IPS DF 4.7 (cell line): Measurements from ENCODE around the gene GPD1.
"Not testable (repeated sequence)": the region's sequence is repeated elsewhere in the genome, so short reads cannot be mapped to it uniquely, and the experiment has no call there.

Experiments used
- DNase-seq: peaks from one replicate; pipeline ENCODE4 v3.0.0-alpha.2; 2013; ENCODE audit warnings: low spot score; ENCODE audit errors: extremely low read depth

Gene GPD1

DNA sequence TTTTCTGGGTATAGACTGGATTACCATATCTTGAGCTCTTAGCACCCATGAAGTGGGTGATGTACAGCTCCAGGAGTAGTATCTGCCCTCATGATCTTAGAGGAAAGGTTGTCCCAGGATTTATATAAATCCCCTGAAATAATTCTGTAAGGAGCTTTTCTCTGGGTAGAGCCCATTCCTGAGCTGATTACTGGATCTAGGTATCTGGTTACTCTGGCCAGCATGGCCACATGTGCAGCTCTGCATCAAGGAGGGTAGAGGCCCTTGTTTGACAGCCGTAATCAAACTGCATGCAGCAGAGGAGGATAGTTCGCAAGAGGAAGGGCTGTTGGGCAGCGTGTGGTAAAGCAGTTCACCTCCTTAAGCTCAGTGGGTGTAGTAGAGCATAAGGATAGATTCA, 16.7 kb downstream of the GPD1 start:
- DNase-seq: no peak

- DNase-seq: no peak
These were observed 17.1 kb downstream of the GPD1 start for GRCh38 chr12:50120953-50121352.

DNA sequence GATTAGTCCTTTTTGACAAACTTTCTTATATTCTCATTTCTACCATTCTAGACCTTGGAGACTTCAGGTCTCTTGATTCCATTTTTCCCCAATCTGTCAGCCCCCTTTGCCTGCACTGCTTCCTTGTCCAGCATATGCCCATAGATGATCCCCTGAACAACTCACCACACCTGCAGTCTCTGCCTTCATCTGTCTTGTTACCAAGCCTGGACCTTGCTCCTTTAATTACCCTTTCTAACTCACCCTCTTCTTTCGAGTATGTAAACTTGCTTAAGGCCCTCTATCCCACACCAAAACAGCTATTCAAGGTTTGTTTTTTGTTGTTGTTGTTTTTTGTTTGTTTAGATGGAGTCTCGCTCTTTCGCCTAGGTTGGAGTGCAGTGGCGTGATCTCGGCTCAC, 17.8 kb downstream of the GPD1 start:
- DNase-seq: no peak

DNA sequence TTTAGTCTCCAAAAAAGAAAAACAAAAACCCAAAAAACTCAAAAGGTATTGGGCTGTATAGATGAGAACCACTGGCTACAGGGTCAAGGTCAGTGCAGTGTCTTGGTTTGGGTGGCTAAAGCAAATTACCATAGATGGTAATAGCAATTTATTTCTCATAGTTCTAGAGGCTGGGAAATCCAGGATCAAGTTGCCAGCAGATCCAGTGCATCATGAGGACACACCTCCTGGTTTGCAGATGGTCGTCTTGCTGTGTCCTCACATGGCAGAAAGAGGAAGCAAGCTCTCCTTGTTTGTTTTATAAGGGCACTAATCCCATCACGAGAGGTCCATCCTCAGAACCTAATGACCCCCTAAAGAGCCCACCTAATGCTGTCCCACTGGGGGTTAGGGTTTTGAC, 19.4 kb downstream of the GPD1 start:
- DNase-seq: no peak

- no peak for DNase-seq
These were observed 23.7 kb downstream of the GPD1 start for GRCh38 chr12:50127546-50127945.

DNA sequence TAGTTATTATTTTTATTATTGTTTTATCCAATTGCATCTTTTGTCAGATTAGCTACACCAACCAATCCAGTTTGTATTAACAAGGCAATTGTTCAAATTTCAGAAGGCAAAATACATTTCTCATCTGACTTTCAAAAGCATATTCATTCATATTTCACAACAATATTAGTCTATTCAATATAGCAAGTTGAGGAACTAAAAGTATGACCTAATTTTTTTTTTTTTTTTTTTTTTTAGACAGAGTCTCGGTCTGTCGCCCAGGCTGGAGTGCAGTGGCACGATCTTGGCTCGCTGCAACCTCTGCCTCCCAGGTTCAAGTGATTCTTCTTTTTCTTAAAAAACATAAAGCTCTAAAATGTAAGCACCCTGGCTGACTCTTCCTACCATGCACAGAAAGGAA, 25.5 kb downstream of the GPD1 start:
- DNase-seq: no peak

DNA sequence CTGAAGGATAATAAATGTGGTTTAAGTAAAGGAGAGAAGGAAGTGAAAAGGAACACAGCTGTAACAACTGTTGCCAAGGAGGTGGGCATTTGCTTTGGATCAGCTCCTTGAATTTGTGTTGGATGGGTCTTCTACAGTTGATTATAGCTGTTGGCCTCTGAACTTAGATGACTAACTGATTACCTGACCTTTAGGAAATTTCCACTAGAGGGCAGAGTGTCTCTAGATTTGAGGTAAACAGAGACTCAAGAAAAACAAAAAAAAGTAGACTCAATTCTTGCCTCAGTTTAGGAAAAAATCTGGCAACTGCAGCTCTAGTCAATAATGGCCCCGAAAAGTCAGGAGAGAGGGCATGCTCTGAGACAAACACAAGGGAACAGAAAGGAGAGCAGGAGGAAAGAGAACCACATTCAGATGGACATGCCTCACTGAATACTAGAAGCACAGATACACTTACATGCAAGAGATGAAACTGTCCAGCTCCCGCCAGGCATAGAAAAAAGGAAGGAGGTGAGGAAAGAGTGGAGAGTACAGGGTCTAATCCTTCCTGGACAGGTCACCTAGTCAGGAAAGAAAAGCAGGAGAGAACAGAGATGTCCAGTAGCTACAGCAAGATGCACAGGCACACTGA, 28.8 kb downstream of the GPD1 start:
- no peak for DNase-seq

- no peak for DNase-seq
These were observed 39.2 kb downstream of the GPD1 start for GRCh38 chr12:50142993-50143392.

- DNase-seq: no peak
These were observed 41.6 kb downstream of the GPD1 start for GRCh38 chr12:50145439-50145838.

- DNase-seq: no peak
These were observed 43.5 kb downstream of the GPD1 start for GRCh38 chr12:50147281-50147680.

DNA sequence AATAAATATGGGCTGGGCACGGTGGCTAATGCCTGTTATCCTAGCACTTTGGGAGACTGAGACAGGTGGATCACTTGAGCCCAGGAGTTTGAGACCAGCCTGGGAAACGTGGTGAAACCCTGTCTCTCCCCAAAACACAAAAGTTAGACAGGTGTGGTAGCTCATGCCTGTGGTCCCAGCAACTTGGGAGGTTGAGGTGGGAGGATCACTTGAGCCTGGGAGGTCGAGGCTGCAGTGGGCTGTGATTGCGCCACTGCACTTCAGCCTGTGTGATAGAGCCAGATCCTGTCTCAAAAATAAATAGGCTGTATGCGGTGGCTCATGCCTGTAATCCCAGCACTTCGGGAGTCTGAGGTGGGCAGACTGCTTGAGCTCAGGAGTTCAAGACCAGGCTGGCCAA, 44.2 kb downstream of the GPD1 start:
- DNase-seq: not testable (repeated sequence)

- DNase-seq: no peak
These were observed 45.5 kb downstream of the GPD1 start for GRCh38 chr12:50149311-50149710.

- no peak for DNase-seq
These were observed 47.4 kb downstream of the GPD1 start for GRCh38 chr12:50151047-50151687.

DNA sequence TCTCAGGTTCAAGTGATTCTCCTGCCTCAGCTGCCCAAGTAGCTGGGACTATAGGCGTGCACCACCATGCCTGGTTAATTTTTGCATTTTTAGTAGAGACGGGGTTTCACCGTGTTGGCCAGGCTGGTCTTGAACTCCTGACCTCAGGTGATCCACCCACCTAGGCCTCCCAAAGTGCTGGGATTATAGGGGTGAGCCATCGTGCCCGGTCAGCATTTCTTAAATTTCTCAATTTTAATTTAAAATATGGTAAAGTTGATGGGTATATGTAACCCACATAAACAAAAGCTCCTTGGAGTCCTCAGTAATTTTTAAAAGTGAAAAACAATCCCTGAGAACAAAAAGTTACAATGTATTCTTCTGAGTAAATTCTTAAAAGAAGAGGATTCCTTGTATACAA, 51.1 kb downstream of the GPD1 start:
- not testable (repeated sequence) for DNase-seq

DNA sequence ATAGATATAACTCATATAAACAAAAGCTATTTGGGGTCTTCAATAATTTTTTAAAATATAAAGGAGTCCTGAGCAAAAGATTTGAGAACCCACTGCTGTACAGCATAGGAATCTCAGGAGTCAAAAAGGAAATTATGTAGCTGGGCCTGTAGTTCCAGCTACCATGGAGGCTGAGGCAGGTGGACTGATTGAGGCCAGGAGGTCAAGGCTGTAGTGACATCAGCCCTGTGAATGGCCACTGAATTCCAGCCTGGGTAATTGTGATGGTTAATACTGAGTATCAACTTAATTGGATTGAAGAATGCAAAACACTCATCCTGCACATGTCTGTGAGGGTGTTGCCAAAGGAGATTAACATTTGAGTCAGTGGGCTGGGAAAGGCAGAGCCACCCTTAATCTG, 52.8 kb downstream of the GPD1 start:
- DNase-seq: no peak

DNA sequence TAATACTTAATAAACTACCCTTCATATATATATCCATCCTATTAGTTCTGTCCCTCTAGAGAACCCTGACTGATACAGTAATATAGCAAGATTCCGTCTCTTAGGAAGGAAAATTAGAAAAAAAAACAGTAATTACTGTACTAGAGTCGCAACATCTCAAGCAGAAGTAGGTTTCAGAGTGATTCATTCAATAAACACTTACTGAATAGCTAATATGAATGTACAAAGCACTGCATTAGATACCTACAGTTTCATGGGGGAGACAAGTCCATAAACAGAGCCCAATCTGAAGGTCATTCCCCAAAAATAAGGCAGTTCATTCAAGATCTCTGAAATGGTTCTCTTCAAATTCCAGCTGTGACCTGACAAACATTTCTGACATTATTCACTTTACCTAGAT, 53.5 kb downstream of the GPD1 start:
- DNase-seq: no peak

DNA sequence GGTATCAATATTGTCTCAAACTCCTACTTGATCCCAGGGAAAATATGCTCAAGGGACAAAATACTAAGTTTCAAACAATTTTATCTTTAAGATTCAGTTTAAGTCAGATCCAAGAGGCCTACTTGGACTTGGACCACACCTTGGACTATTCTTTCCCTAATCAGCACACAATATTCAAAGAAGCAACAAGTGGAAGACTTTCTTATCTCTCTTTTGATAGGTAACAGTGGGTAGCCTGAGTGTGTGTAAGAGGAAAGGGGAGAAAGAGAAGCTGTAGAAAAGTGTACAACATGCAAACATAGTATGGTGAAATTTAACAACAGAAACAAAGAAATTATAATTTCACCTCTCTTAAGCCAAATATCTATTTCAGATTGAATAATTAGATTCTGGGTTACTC, 56.8 kb downstream of the GPD1 start:
- no peak for DNase-seq
